GM23248 (cell line): Measurements from ENCODE around the gene ZNF695.
"Not testable (repeated sequence)": the region's sequence is repeated elsewhere in the genome, so short reads cannot be mapped to it uniquely, and the experiment has no call there.

Experiments
- EZH2 ChIP-seq: fragments of 200-600 bp; sonication (generic); IDR thresholded peaks from 2 replicates; pipeline ENCODE4 v1.6.1; 2018; ENCODE audit warnings: antibody characterized with exemption, mild to moderate bottlenecking; ENCODE audit not compliant: insufficient read depth, poor library complexity, severe bottlenecking
- EZH2phosphoT487 ChIP-seq: fragments of 200-600 bp; sonication (generic); IDR thresholded peaks from 2 replicates; pipeline ENCODE4 v1.6.1; 2018; ENCODE audit warnings: antibody characterized with exemption, moderate library complexity, mild to moderate bottlenecking, low read depth; ENCODE audit not compliant: insufficient read depth

DNA sequence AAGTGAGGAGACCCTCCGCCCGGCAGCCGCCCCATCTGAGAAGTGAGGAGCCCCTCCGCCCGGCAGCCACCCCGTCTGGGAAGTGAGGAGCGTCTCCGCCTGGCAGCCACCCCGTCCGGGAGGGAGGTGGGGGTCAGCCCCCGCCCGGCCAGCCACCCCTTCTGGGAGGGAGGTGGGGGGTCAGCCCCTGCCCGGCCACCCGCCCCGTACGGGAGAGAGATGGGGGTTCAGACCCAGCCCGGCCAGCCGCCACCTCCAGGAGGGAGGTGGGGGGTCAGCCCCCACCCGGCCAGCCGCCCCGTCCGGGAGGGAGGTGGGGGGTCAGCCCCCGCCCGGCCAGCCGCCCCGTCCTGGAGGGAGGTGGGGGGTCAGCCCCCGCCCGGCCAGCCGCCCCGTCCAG, 24.4 kb upstream of the ZNF695 start:
- TF ChIP-seq EZH2phosphoT487, EZH2: not testable (repeated sequence)
